Pancreas (tissue), 10 donors: ENCODE results near the gene BAZ1A. TPM values are rescaled to one million over a fixed set of nuclear protein-coding genes. Genes with fewer than 3 reads are reported as not detected.

ENCODE experiments used
- ATAC-seq, 4 donors: fragments of 200-7000 bp; cut with Tn5 transposase; one replicate each; pipeline versions ENCODE4 v1.8.0 to v1.9.1; 2020; ENCODE audit warnings: mild to moderate bottlenecking in 4 of 4, moderate library complexity in 4 of 4
- DNase-seq, 6 donors: peaks; one replicate each; pipeline ENCODE4 v3.0.0-alpha.2; 2020
- FAIRE-seq: peaks from 2 replicates; lab custom pipeline; 2012; peaks lifted over from hg19 to GRCh38; lab: Jason Lieb, UNC
- H3K27ac ChIP-seq, 4 donors: fragments of 200-600 bp; sonication (generic); 1 replicate in 3 of 4; 2 replicates in 1 of 4; pipeline versions ENCODE4 v1.5.0 to v1.8.0; 2020
- H3K27me3 ChIP-seq, 4 donors: fragments of 200-600 bp; one replicate each; pipeline ENCODE4 v1.8.0; 2021
- H3K36me3 ChIP-seq, 3 donors: fragments of 200-600 bp; sonication (generic) in 1 of 3; one replicate each; pipeline versions ENCODE4 v1.5.0 to v1.8.0; 2020 to 2021
- H3K4me1 ChIP-seq, 3 donors: fragments of 200-600 bp; one replicate each; pipeline ENCODE4 v1.8.0; 2021
- H3K4me3 ChIP-seq, 4 donors: fragments of 200-600 bp; sonication (generic) in 2 of 4; one replicate each; pipeline versions ENCODE4 v1.5.0 to v1.8.0; 2020 to 2021
- H3K9me3 ChIP-seq, 4 donors: fragments of 200-600 bp; one replicate each; pipeline ENCODE4 v1.8.0; 2021
- CTCF ChIP-seq, 4 donors: fragments of 200-600 bp; sonication (generic) in 3 of 4; IDR thresholded peaks; one replicate each; pipeline versions ENCODE4 v1.5.0 to v1.8.0; 2021; ENCODE audit warnings: antibody characterized with exemption in 4 of 4
- WGBS, 2 donors: extraction: QIAGEN DNeasy Blood & Tissue Kit; methylation state at CpG; one replicate each; pipeline ENCODE4 v1.1.7; 2013; 5-methylcytosine and 5-hydroxymethylcytosine counted together
- intact Hi-C, 3 donors: fragments of 100-400 bp; cut with DNase I; formaldehyde crosslinking; loops; one replicate each; pipeline versions ENCODE4 v1.11.1 to v1.14.2; 2022
- polyA plus RNA-seq, 2 donors: library from polyadenylated mRNA; stranded (reverse); fragments of 200-250 nt; gene quantifications; one replicate each; pipeline ENCODE4 v1.2.3, GENCODE V29; 2013
- total RNA-seq, 6 donors: library from RNA; stranded (reverse); fragmentation: NEBNext Ultra II Directional in 4 of 6; extraction: Animal tissue kit (Norgen Biotek cat#: 25700) in 4 of 6; gene quantifications; one replicate each; pipeline versions ENCODE4 v1.2.1 to v1.2.4, GENCODE V29; 2021 to 2023
- donor health status: healthy with polysubstance abuse.
- donor health status: DM: no; HTN: no; CAD: no; lungs with moderate emphysema.
- donor health status: DM: no; HTN: no; CAD: no.
- donor health status: control.
- donor health status: control.
- donor health status: Bipolar disorder and iron deficiency.
- donor health status: DM: yes; HTN: yes; CAD: no.
- donor health status: DM: no; HTN: no; CAD: no.
- donor health status: DM: no; HTN: no; CAD: no.
- donor health status: DM: yes; HTN: yes; CAD: no.

The BAZ1A gene
- total and polyA plus RNA-seq, 8 donors: 5.6 to 12.1 (median 7.2) TPM

GRCh38 chr14:34710006-34710405 is 165.2 kb downstream of the BAZ1A start:
- Histone ChIP-seq H3K27me3 (no peaks in the 10 kb centered on the region), H3K36me3 (peaks cover 0 to 5% (median 0%) of the 10 kb centered on the region in 3 donors), H3K27ac (peak overlapping the region in 2 of 4 donors; percentile 39 to 43), H3K9me3 (no peaks in the 10 kb centered on the region), H3K4me3 (no peak overlapping the region), H3K4me1 (peaks cover 10 to 23% (median 18%) of the 10 kb centered on the region in 3 donors)
- no peak for DNase-seq
- ATAC-seq: no peak
- intact Hi-C loops: no loop called here
- peak; percentile 34 for FAIRE-seq
- 15% methylated on average over 1 of the region's 1 CpG for WGBS, 2 donors
- TF ChIP-seq CTCF (IDR thresholded peaks at IDR 0.05): no peak

GRCh38 chr14:34707722-34708121 is 167.4 kb downstream of the BAZ1A start:
- Histone ChIP-seq H3K9me3 (no peaks in the 10 kb centered on the region), H3K4me1 (peaks cover 10 to 19% (median 11%) of the 10 kb centered on the region in 3 donors), H3K4me3 (no peak overlapping the region), H3K27ac (no peak overlapping the region), H3K27me3 (no peaks in the 10 kb centered on the region), H3K36me3 (peaks cover 0 to 2% (median 0%) of the 10 kb centered on the region in 3 donors)
- ATAC-seq (no peak), DNase-seq (no peak), FAIRE-seq (no peak)
- 89 to 95% methylated on average over 3 of the region's 3 CpGs for WGBS, 2 donors
- TF ChIP-seq CTCF (IDR thresholded peaks at IDR 0.05): no peak
- intact Hi-C loops: no loop called here

Other genes starting within 250 kb of the BAZ1A start
- gene SNX6, start 245.2 kb downstream of the BAZ1A start, total RNA-seq: 10 to 100 TPM; 17.4 to 35.8 (median 20.8) TPM
- 10 to 100 TPM; 10.2 to 16.2 TPM for gene SNX6, start 245.2 kb downstream of the BAZ1A start, polyA plus RNA-seq
- 10 to 100 TPM in 3 of 6 donors, 1 to 10 TPM in 3; 5.1 to 12.7 (median 9.3) TPM for gene CFL2, start 160.8 kb downstream of the BAZ1A start, total RNA-seq
- gene CFL2, start 160.8 kb downstream of the BAZ1A start, polyA plus RNA-seq: 10 to 100 TPM in 1 of 2 donors, 1 to 10 TPM in 1; 7.4 to 11.7 TPM
- 10 to 100 TPM; 23.1 to 42.2 (median 33.9) TPM for gene SRP54, start 107.6 kb upstream of the BAZ1A start, total RNA-seq
- 10 to 100 TPM; 20.9 to 37.1 TPM for gene SRP54, start 107.6 kb upstream of the BAZ1A start, polyA plus RNA-seq
- 10 to 100 TPM; 21.3 to 32.9 (median 31.9) TPM for gene FAM177A1, start 170.9 kb upstream of the BAZ1A start, total RNA-seq
- 10 to 100 TPM; 31.7 to 32.3 TPM for gene FAM177A1, start 170.9 kb upstream of the BAZ1A start, polyA plus RNA-seq
- gene PPP2R3C, start 246.6 kb upstream of the BAZ1A start, total RNA-seq: 10 to 100 TPM in 2 of 6 donors, 1 to 10 TPM in 4; 6.0 to 11.0 (median 7.5) TPM
- gene PPP2R3C, start 246.6 kb upstream of the BAZ1A start, polyA plus RNA-seq: 10 to 100 TPM in 1 of 2 donors, 1 to 10 TPM in 1; 9.0 to 18.0 TPM
- 10 to 100 TPM in 2 of 6 donors, 1 to 10 TPM in 4; 5.7 to 14.2 (median 8.3) TPM for gene PRORP, start 247.2 kb upstream of the BAZ1A start, total RNA-seq
- gene PRORP, start 247.2 kb upstream of the BAZ1A start, polyA plus RNA-seq: 1 to 10 TPM; 3.5 to 6.1 TPM